Measurements from ENCODE around the gene IPO5.

GRCh38 chr13:97938706-97939475 is 14.6 kb upstream of the IPO5 start:
- TF ChIP-seq CTCF (IDR thresholded peaks at IDR 0.05) (no peak), EZH2phosphoT487 (IDR thresholded peaks at IDR 0.05) (no peak), EZH2 (IDR thresholded peaks at IDR 0.05) (no peak)

Measured in neural progenitor cell (in vitro differentiated cells).